Measurements from ENCODE around the gene SRSF10.
"Not testable (repeated sequence)": the region's sequence is repeated elsewhere in the genome, so short reads cannot be mapped to it uniquely, and the experiment has no call there.

SRSF10 gene

GRCh38 chr1:23958810-23959460, 21.2 kb downstream of the SRSF10 start:
- no peaks in the 10 kb centered on the region; the same call in 1 of the 2 replicates for H3K36me3 ChIP-seq (replicated peaks; ENCODE audit: insufficient read depth, low read length)
- peak overlapping the region; percentile 76 for H3K4me2 ChIP-seq (ENCODE audit: low read depth, low read length)
- peaks cover 33% of the 10 kb centered on the region for H3F3A ChIP-seq (ENCODE audit: insufficient read depth, low read length)
- H2AFZ ChIP-seq (ENCODE audit: low read length): peak overlapping the region; percentile 56
- peak overlapping the region; percentile 97 for H3K9ac ChIP-seq (ENCODE audit: low read length)
- no peaks in the 10 kb centered on the region for H3K9me2 ChIP-seq (replicated peaks; ENCODE audit: insufficient read depth, low read length)
- peaks cover 32% of the 10 kb centered on the region for H3K4me1 ChIP-seq (ENCODE audit: low read length)
- H3K79me2 ChIP-seq (ENCODE audit: low read length): peaks cover 36% of the 10 kb centered on the region
- no peak for TF ChIP-seq EZH2 (optimal IDR thresholded peaks at IDR 0.05; ENCODE audit: low read depth, low read length)
- peak; percentile 39 for TF ChIP-seq CTCF (IDR thresholded peaks at IDR 0.05; ENCODE audit: low read length)
- peak overlapping the region; percentile 99 for H3K27ac ChIP-seq (ENCODE audit: low read length)
- DNase-seq: peak; percentile 98
- no peaks in the 10 kb centered on the region for H3K9me3 ChIP-seq (replicated peaks; ENCODE audit: insufficient read depth, low read length)
- peak overlapping the region; percentile 93 for H3K4me3 ChIP-seq (ENCODE audit: low read length)
- peaks cover 7% of the 10 kb centered on the region for H4K20me1 ChIP-seq (ENCODE audit: insufficient read depth, low read length)
- no peaks in the 10 kb centered on the region for H3K27me3 ChIP-seq (replicated peaks; ENCODE audit: insufficient read depth, low read length)

DNA sequence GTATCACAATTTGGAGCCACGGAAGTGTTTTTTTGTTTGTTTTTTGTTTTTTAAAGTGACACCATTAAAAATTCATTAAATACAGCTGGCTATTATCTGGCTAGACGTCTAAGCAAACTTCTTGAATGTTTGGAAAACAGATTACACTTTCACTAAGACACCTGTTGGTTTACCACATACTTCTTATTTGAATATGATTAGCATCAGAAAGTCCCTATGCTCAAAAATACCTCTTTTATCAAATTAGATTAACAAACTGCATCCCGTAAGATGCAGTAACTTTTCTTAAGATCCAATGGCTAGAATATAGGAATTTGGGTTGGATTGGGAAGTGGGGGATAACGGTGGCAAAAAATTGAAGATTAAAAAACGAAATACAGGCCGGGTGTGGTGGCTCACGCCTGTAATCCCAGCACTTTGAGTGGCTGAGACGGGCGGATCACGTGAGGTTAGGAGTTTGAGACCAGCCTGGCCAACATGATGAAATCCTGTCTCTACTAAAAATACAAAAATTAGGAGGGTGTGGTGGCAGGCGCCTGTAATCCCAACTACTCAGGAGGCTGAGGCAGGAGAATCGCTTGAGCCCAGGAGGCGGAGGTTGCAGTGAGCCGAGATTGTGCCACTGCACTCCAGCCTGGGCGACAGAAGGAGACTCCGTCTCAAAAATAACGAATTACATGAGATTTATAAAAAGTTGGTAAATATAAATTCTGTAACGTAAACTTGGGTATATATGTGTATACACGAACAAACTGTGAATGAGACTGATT, 21.9 kb downstream of the SRSF10 start:
- H3K36me3 ChIP-seq (replicated peaks; ENCODE audit: insufficient read depth, low read length); DNase-seq; H3K27me3 ChIP-seq (replicated peaks; ENCODE audit: insufficient read depth, low read length); H4K20me1 ChIP-seq (ENCODE audit: insufficient read depth, low read length); H3K9me2 ChIP-seq (replicated peaks; ENCODE audit: insufficient read depth, low read length); H3K9me3 ChIP-seq (replicated peaks; ENCODE audit: insufficient read depth, low read length): not testable (repeated sequence)
- Histone ChIP-seq H3K27ac (ENCODE audit: low read length) (peak overlapping the region; percentile 99), H2AFZ (ENCODE audit: low read length) (peak overlapping the region; percentile 56), H3K4me2 (ENCODE audit: low read depth, low read length) (peak overlapping the region; percentile 76), H3F3A (ENCODE audit: insufficient read depth, low read length) (peaks cover 26% of the 10 kb centered on the region), H3K79me2 (ENCODE audit: low read length) (peaks cover 29% of the 10 kb centered on the region), H3K9ac (ENCODE audit: low read length) (peak overlapping the region; percentile 97; the same call in 1 of the 2 replicates), H3K4me1 (ENCODE audit: low read length) (peaks cover 25% of the 10 kb centered on the region), H3K4me3 (ENCODE audit: low read length) (peak overlapping the region; percentile 93)

DNA sequence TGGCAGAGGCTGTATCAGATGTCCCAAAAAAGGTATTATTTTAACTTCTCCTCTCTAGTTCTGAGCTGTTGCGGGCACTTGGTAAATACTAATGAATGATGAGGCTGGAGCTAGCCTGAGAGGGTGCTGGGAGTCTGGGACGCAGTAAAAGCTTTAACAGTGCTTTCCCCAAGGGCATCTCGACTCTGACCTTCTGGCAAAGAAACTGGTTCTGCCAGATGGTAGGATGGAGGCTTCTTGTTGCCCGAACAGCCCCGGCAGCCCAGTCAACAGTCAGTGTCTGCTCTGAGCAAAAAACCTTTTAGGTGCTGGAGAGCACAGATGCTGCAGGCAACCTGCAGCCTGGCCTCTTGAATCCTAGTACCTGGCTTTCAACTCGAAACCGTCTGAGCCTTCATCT, 23.0 kb downstream of the SRSF10 start:
- H2AFZ ChIP-seq (ENCODE audit: low read length): no peak overlapping the region
- no peak overlapping the region for H3K9ac ChIP-seq (ENCODE audit: low read length)
- peaks cover 22% of the 10 kb centered on the region for H3K4me1 ChIP-seq (ENCODE audit: low read length)
- H3K9me2 ChIP-seq (replicated peaks; ENCODE audit: insufficient read depth, low read length): no peaks in the 10 kb centered on the region
- peaks cover 25% of the 10 kb centered on the region for H3K79me2 ChIP-seq (ENCODE audit: low read length)
- no peaks in the 10 kb centered on the region for H3K9me3 ChIP-seq (replicated peaks; ENCODE audit: insufficient read depth, low read length)
- H3F3A ChIP-seq (ENCODE audit: insufficient read depth, low read length): peaks cover 23% of the 10 kb centered on the region
- TF ChIP-seq CTCF (IDR thresholded peaks at IDR 0.05; ENCODE audit: low read length) (no peak), EZH2phosphoT487 (IDR thresholded peaks at IDR 0.05; ENCODE audit: low read length) (no peak), EZH2 (optimal IDR thresholded peaks at IDR 0.05; ENCODE audit: low read depth, low read length) (no peak)
- no peaks in the 10 kb centered on the region for H4K20me1 ChIP-seq (ENCODE audit: insufficient read depth, low read length)
- no peak overlapping the region for H3K4me3 ChIP-seq (ENCODE audit: low read length)
- H3K36me3 ChIP-seq (replicated peaks; ENCODE audit: insufficient read depth, low read length): no peaks in the 10 kb centered on the region
- no peaks in the 10 kb centered on the region for H3K27me3 ChIP-seq (replicated peaks; ENCODE audit: insufficient read depth, low read length)
- H3K4me2 ChIP-seq (ENCODE audit: low read depth, low read length): no peak overlapping the region
- no peak for DNase-seq
- no peak overlapping the region for H3K27ac ChIP-seq (ENCODE audit: low read length)

- Histone ChIP-seq H3K9me3 (replicated peaks; ENCODE audit: insufficient read depth, low read length) (no peaks in the 10 kb centered on the region), H3K79me2 (ENCODE audit: low read length) (no peaks in the 10 kb centered on the region), H3K4me1 (ENCODE audit: low read length) (peaks cover 16% of the 10 kb centered on the region), H3K9ac (ENCODE audit: low read length) (no peak overlapping the region), H3F3A (ENCODE audit: insufficient read depth, low read length) (peaks cover 6% of the 10 kb centered on the region; the same call in 1 of the 2 replicates), H3K9me2 (replicated peaks; ENCODE audit: insufficient read depth, low read length) (no peaks in the 10 kb centered on the region), H3K4me3 (ENCODE audit: low read length) (no peak overlapping the region), H2AFZ (ENCODE audit: low read length) (no peak overlapping the region), H4K20me1 (ENCODE audit: insufficient read depth, low read length) (no peaks in the 10 kb centered on the region), H3K36me3 (replicated peaks; ENCODE audit: insufficient read depth, low read length) (no peaks in the 10 kb centered on the region), H3K27ac (ENCODE audit: low read length) (no peak overlapping the region), H3K4me2 (ENCODE audit: low read depth, low read length) (no peak overlapping the region), H3K27me3 (replicated peaks; ENCODE audit: insufficient read depth, low read length) (no peaks in the 10 kb centered on the region)
- no peak for TF ChIP-seq EZH2 (optimal IDR thresholded peaks at IDR 0.05; ENCODE audit: low read depth, low read length)
- no peak for DNase-seq
Observed at GRCh38 chr1:23953020-23953419, 27.1 kb downstream of the SRSF10 start.

Measured in MM.1S (cell line).